ENCODE results near the gene REN. TPM values are rescaled to one million over a fixed set of nuclear protein-coding genes. Genes with fewer than 3 reads are reported as not detected.

Gene REN
- total and polyA plus RNA-seq, 2 of the 8 experiments (the other 6 are each of a cell fraction or from before 2014, with no cell fraction given), result 0.05 TPM; not detected in 1

- Histone ChIP-seq H2BK120ac (replicated peaks; ENCODE audit: low read depth, low read length) (no peak overlapping the region), H3K27me3 (replicated peaks in 1 of 4; ENCODE audit: control insufficient read depth in 3 of 4, extremely low read depth in 1 of 4, insufficient read depth in 3 of 4, low read length in 3 of 4) (0 out of 7 replicates have a peak, but pooled peaks cover 0 to 2% (median under 1%) of the 10 kb centered on the region in 4 experiments), H3K23me2 (ENCODE audit: low read depth, low read length) (no peaks in the 10 kb centered on the region), H3K79me2 (ENCODE audit: control insufficient read depth in 1 of 2, insufficient read depth in 2 of 2, low read length in 2 of 2) (no peaks in the 10 kb centered on the region), H3K27ac (ENCODE audit: low read depth, low read length) (no peak overlapping the region), H4K20me1 (replicated peaks in 1 of 2; ENCODE audit: control insufficient read depth in 1 of 2, insufficient read depth in 2 of 2, low read length in 2 of 2) (no peaks in the 10 kb centered on the region), H3K56ac (replicated peaks; ENCODE audit: insufficient read length, low read depth, low read length) (no peak overlapping the region), H3K79me1 (ENCODE audit: low read depth, low read length) (no peaks in the 10 kb centered on the region), H3K4me3 (ENCODE audit: extremely low read depth in 1 of 4, insufficient read depth in 2 of 4, low read depth in 3 of 4, low read length in 4 of 4) (no peak overlapping the region), H3K18ac (ENCODE audit: extremely low read depth, low read length) (no peak overlapping the region), H2AFZ (ENCODE audit: low read length) (no peak overlapping the region), H4K91ac (replicated peaks; ENCODE audit: insufficient read length, low read length) (no peak overlapping the region), H3K4me2 (ENCODE audit: insufficient read depth in 1 of 2, low read depth in 2 of 2, low read length in 2 of 2) (no peak overlapping the region), H3K23ac (ENCODE audit: insufficient read length) (no peak overlapping the region), H2AK5ac (ENCODE audit: low read depth, low read length) (no peak overlapping the region), H4K5ac (ENCODE audit: insufficient read length, low read depth, low read length) (no peak overlapping the region), H3K4me1 (replicated peaks in 1 of 4; ENCODE audit: control insufficient read depth in 3 of 4, insufficient read depth in 4 of 4, low read length in 3 of 4) (no peaks in the 10 kb centered on the region), H3K36me3 (ENCODE audit: control insufficient read depth in 2 of 4, insufficient read depth in 4 of 4, low read length in 3 of 4) (no peaks in the 10 kb centered on the region), H3K14ac (ENCODE audit: insufficient read length) (no peak overlapping the region), H3K4ac (replicated peaks; ENCODE audit: insufficient read length, low read depth, low read length) (no peak overlapping the region), H3K9me3 (ENCODE audit: insufficient read depth in 2 of 2, low read depth in 1 of 2, low read length in 1 of 2) (peaks cover 0 to 3% of the 10 kb centered on the region in 2 experiments; a peak in 1 of 4 replicates), H3K9ac (replicated peaks in 1 of 4; ENCODE audit: extremely low read depth in 1 of 4, low read depth in 3 of 4, low read length in 3 of 4) (no peak overlapping the region), H2BK12ac (ENCODE audit: low read depth, low read length) (no peak overlapping the region), H2BK20ac (ENCODE audit: low read length) (no peak overlapping the region), H2BK15ac (ENCODE audit: low read length) (no peak overlapping the region), H2BK5ac (ENCODE audit: low read depth, low read length) (no peak overlapping the region), H4K8ac (ENCODE audit: extremely low read depth, insufficient read depth, low read length) (no peak overlapping the region)
- FAIRE-seq (no peak), DNase-seq (ENCODE audit: low read depth in 1 of 2, low spot score in 2 of 2) (no peak)
- ChIA-PET CTCF (ENCODE audit: partially characterized antibody) (interaction anchor here (0.8 to 10.6 kb wide), 12 partner anchors 13 to 305 kb away, joined by 3 to 106 read pairs (median 6); partner anchors contain the start of gene KISS1), POLR2A (ENCODE audit: partially characterized antibody) (no interaction called here)
- no peak for TF ChIP-seq KDM1A (IDR thresholded peaks at IDR 0.05; ENCODE audit: borderline replicate concordance, low read length)
- no peak for TF ChIP-seq SIRT6 (IDR thresholded peaks at IDR 0.05; ENCODE audit: low read length)
- TF ChIP-seq SIN3A (conservative IDR thresholded peaks at IDR 0.05 in 1 of 2, IDR thresholded peaks at IDR 0.05 in 1 of 2; ENCODE audit: low read depth in 1 of 2, low read length in 2 of 2), result no peak
- TF ChIP-seq JUN (IDR thresholded peaks at IDR 0.05; ENCODE audit: low read depth, low read length), result no peak
- no peak for TF ChIP-seq FOSL1 (IDR thresholded peaks at IDR 0.05; ENCODE audit: insufficient read depth, low read depth, low read length)
- WGBS, 2 experiments (ENCODE audit: extremely low coverage in 1 of 2, insufficient coverage in 1 of 2, insufficient read length in 1 of 2, insufficient replicate concordance in 2 of 2, low coverage in 1 of 2, low lambda C conversion rate in 2 of 2, missing lambda C conversion rate in 1 of 2), result 77% methylated on average over 5 of the region's 5 CpGs; no CpG with 5 or more reads in 1 of the 2 experiments
Observed at GRCh38 chr1:204176049-204176448, 9.9 kb upstream of the REN start.
